Ovary (tissue), 9 donors: Measurements from ENCODE around the gene NOD1. TPM values are rescaled to one million over a fixed set of nuclear protein-coding genes. Genes with fewer than 3 reads are reported as not detected.

Experiments
- DNase-seq, 5 donors: peaks; one replicate each; pipeline ENCODE4 v3.0.0-alpha.2; 2019 to 2020
- H3K27ac ChIP-seq, 2 donors: fragments of 200-600 bp; one replicate each; pipeline versions ENCODE4 v1.5.1 to v1.8.0; 2019 to 2022
- H3K27me3 ChIP-seq: fragments of 200-600 bp; one replicate; pipeline ENCODE4 v1.8.0; 2022
- H3K36me3 ChIP-seq: fragments of 200-600 bp; sonication (generic); one replicate; pipeline ENCODE4 v1.5.1; 2019
- H3K4me1 ChIP-seq: one replicate; pipeline ENCODE4 v1.8.1; 2013; ENCODE audit warnings: mild to moderate bottlenecking, moderate library complexity; ENCODE audit not compliant: insufficient read depth
- H3K4me3 ChIP-seq: fragments of 200-600 bp; sonication (generic); one replicate; pipeline ENCODE4 v1.5.1; 2017
- H3K9me3 ChIP-seq, 2 donors: fragments of 200-600 bp in 1 of 2; sonication (generic) in 1 of 2; one replicate each; pipeline versions ENCODE4 v1.5.1 to v1.8.1; 2013 to 2019; ENCODE audit warnings: mild to moderate bottlenecking in 1 of 2, moderate library complexity in 1 of 2
- CTCF ChIP-seq, 3 donors: fragments of 450-650 bp in 2 of 3; fragments of 200-600 bp in 1 of 3; IDR thresholded peaks; one replicate each; pipeline versions ENCODE4 v1.5.1 to v1.8.0; 2016 to 2022; ENCODE audit warnings: antibody characterized with exemption in 3 of 3, mild to moderate bottlenecking in 1 of 3
- EP300 ChIP-seq: sonication (generic); formaldehyde crosslinking; IDR thresholded peaks from one replicate; pipeline ENCODE4 v1.6.1; 2017; ENCODE audit warnings: antibody characterized with exemption
- POLR2A ChIP-seq: fragments of 450-650 bp; IDR thresholded peaks from one replicate; pipeline ENCODE4 v1.6.1; 2017; ENCODE audit warnings: antibody characterized with exemption, mild to moderate bottlenecking, moderate library complexity
- WGBS, 3 donors: extraction: QIAGEN DNeasy Blood & Tissue Kit in 1 of 3; methylation state at CpG; one replicate each; pipeline versions ENCODE4 v1.1.5 to v1.1.7; 2013 to 2017; 5-methylcytosine and 5-hydroxymethylcytosine counted together
- intact Hi-C, 4 donors: fragments of 100-400 bp; cut with DNase I; formaldehyde crosslinking; loops; one replicate each; pipeline versions ENCODE4 v1.11.0 to v1.15.1; 2022 to 2023
- polyA plus RNA-seq, 2 donors: library from polyadenylated mRNA; stranded (reverse); fragments of 200-250 nt in 1 of 2; fragments of 350-450 nt in 1 of 2; fragmentation: Illumina TruSeq in 1 of 2; extraction: RNeasy Lipid Tissue Mini Kit (QIAGEN cat#74804) in 1 of 2; gene quantifications; one replicate each; pipeline ENCODE4 v1.2.3, GENCODE V29; 2013 to 2014
- total RNA-seq, 7 donors: library from RNA; depleted of rRNA in 2 of 7; stranded (reverse); fragments of >200 nt in 2 of 7; fragmentation: NEBNext Ultra II Directional in 3 of 7; extraction: Animal tissue kit (Norgen Biotek cat#: 25700) in 3 of 7; gene quantifications; one replicate each; pipeline versions ENCODE4 v1.1.0 to v1.2.4, GENCODE V29; 2016 to 2023
- donor health status: DM: no; HTN: no; CAD: no; lungs with moderate emphysema.
- donor health status: DM: no; HTN: no; CAD: no.
- donor health status: Bipolar disorder and iron deficiency.
- donor health status: DM: yes; HTN: yes; CAD: no.
- donor health status: DM: no; HTN: no; CAD: no.
- donor health status: DM: yes; HTN: yes; CAD: no.

Gene NOD1
- total and polyA plus RNA-seq, 9 donors, result 15.2 to 33.5 (median 20.5) TPM

- DNase-seq, result peak in 2 of 5 donors; percentile 26 to 29
- intact Hi-C loops, result no loop called here
- WGBS, 3 donors, result 86 to 87% (median 86%) methylated on average over 10 of the region's 10 CpGs
Observed at GRCh38 chr7:30474485-30474884, 4.1 kb downstream of the NOD1 start.

GRCh38 chr7:30473903-30474302 is 4.7 kb downstream of the NOD1 start:
- Histone ChIP-seq H3K4me1 (peaks cover 50% of the 10 kb centered on the region), H3K27ac (peak overlapping the region in 1 of 2 donors; percentile 81), H3K36me3 (no peaks in the 10 kb centered on the region), H3K9me3 (no peaks in the 10 kb centered on the region), H3K4me3 (no peak overlapping the region), H3K27me3 (no peaks in the 10 kb centered on the region)
- 57 to 76% (median 72%) methylated on average over 1 of the region's 1 CpG for WGBS, 3 donors
- no peak for TF ChIP-seq EP300
- no peak for TF ChIP-seq POLR2A
- TF ChIP-seq CTCF (IDR thresholded peaks at IDR 0.05), result no peak
- intact Hi-C loops, result no loop called here
- DNase-seq, result no peak

More at GRCh38 chr7:30474485-30474884, 4.1 kb downstream of the NOD1 start:
- H3K4me1 ChIP-seq, result peaks cover 47% of the 10 kb centered on the region
- H3K27ac ChIP-seq, result peak overlapping the region in 1 of 2 donors; percentile 81
- no peak for TF ChIP-seq EP300
- no peak overlapping the region for H3K4me3 ChIP-seq
- no peaks in the 10 kb centered on the region for H3K36me3 ChIP-seq
- no peaks in the 10 kb centered on the region for H3K27me3 ChIP-seq
- no peaks in the 10 kb centered on the region for H3K9me3 ChIP-seq

- no peak overlapping the region for H3K4me3 ChIP-seq
- 35 to 54% (median 39%) methylated on average over 4 of the region's 4 CpGs for WGBS, 3 donors
- H3K27me3 ChIP-seq, result no peaks in the 10 kb centered on the region
- H3K9me3 ChIP-seq, result no peaks in the 10 kb centered on the region
- peak overlapping the region; percentile 11 to 81 for H3K27ac ChIP-seq
- no peaks in the 10 kb centered on the region for H3K36me3 ChIP-seq
- TF ChIP-seq EP300, result no peak
- no peak for TF ChIP-seq POLR2A
- TF ChIP-seq CTCF (IDR thresholded peaks at IDR 0.05), result no peak
- intact Hi-C loops, result no loop called here
- H3K4me1 ChIP-seq, result peaks cover 52% of the 10 kb centered on the region
- no peak for DNase-seq
Observed at GRCh38 chr7:30472784-30473775, 5.5 kb downstream of the NOD1 start.

GRCh38 chr7:30472081-30472783 is 6.4 kb downstream of the NOD1 start:
- H3K27me3 ChIP-seq, result no peaks in the 10 kb centered on the region
- no peaks in the 10 kb centered on the region for H3K36me3 ChIP-seq
- intact Hi-C loops, result no loop called here
- peaks cover 48% of the 10 kb centered on the region for H3K4me1 ChIP-seq
- no peak for TF ChIP-seq POLR2A
- TF ChIP-seq CTCF (IDR thresholded peaks at IDR 0.05), result no peak
- no peak for TF ChIP-seq EP300
- no peak for DNase-seq
- 74 to 85% (median 81%) methylated on average over 4 of the region's 4 CpGs for WGBS, 3 donors
- H3K27ac ChIP-seq, result peak overlapping the region; percentile 11 to 81
- no peaks in the 10 kb centered on the region for H3K9me3 ChIP-seq
- H3K4me3 ChIP-seq, result no peak overlapping the region
